ENCODE data around the gene RAB11FIP3.

RAB11FIP3 gene

GRCh38 chr16:526181-527014, 100.9 kb downstream of the RAB11FIP3 start:
- Mint-ChIP-seq H3K27ac (peak overlapping the region; percentile 100), H3K4me3 (peak overlapping the region; percentile 93), H3K4me1 (ENCODE audit: low read depth) (peaks cover 51% of the 10 kb centered on the region), H3K27me3 (no peaks in the 10 kb centered on the region), H3K36me3 (ENCODE audit: low read depth) (peaks cover 60% of the 10 kb centered on the region), H3K9me3 (no peaks in the 10 kb centered on the region)
- no peak for DNase-seq

GRCh38 chr16:527015-527903, 101.8 kb downstream of the RAB11FIP3 start, which contains the start of gene CAPN15:
Gene CAPN15, plus strand, starts transcription at chr16:527712. Its CDS starts 19,127 bp downstream, at chr16:546839.
- DNase-seq: peak; percentile 93
- Mint-ChIP-seq H3K27ac (peak within 1 kb of the TSS; percentile 100), H3K9me3 (no peaks in the 10 kb centered on the region), H3K4me1 (ENCODE audit: low read depth) (peaks cover 53% of the 10 kb centered on the region), H3K36me3 (ENCODE audit: low read depth) (peaks cover 60% of the 10 kb centered on the region), H3K4me3 (peak within 1 kb of the TSS; percentile 95), H3K27me3 (no peaks in the 10 kb centered on the region)

- peaks cover 51% of the 10 kb centered on the region for H3K4me1 Mint-ChIP-seq (ENCODE audit: low read depth)
Observed at GRCh38 chr16:528111-529011, 102.9 kb downstream of the RAB11FIP3 start.

GRCh38 chr16:529012-529575, 103.6 kb downstream of the RAB11FIP3 start:
- Mint-ChIP-seq H3K27ac (peak overlapping the region; percentile 97), H3K27me3 (no peaks in the 10 kb centered on the region), H3K4me1 (ENCODE audit: low read depth) (peaks cover 45% of the 10 kb centered on the region), H3K36me3 (ENCODE audit: low read depth) (peaks cover 52% of the 10 kb centered on the region), H3K9me3 (no peaks in the 10 kb centered on the region), H3K4me3 (peak overlapping the region; percentile 95)
- DNase-seq: peak; percentile 44

More at GRCh38 chr16:528111-529011, 102.9 kb downstream of the RAB11FIP3 start:
- Mint-ChIP-seq H3K27me3 (no peaks in the 10 kb centered on the region), H3K27ac (peak overlapping the region; percentile 97), H3K9me3 (no peaks in the 10 kb centered on the region), H3K36me3 (ENCODE audit: low read depth) (peaks cover 56% of the 10 kb centered on the region), H3K4me3 (peak overlapping the region; percentile 95)
- DNase-seq: peak; percentile 67

- no peak for DNase-seq
- no peaks in the 10 kb centered on the region for H3K9me3 Mint-ChIP-seq
- no peaks in the 10 kb centered on the region for H3K27me3 Mint-ChIP-seq
- H3K27ac Mint-ChIP-seq: peak overlapping the region; percentile 72
- peaks cover 45% of the 10 kb centered on the region for H3K36me3 Mint-ChIP-seq (ENCODE audit: low read depth)
- peak overlapping the region; percentile 95 for H3K4me3 Mint-ChIP-seq
- H3K4me1 Mint-ChIP-seq (ENCODE audit: low read depth): peaks cover 36% of the 10 kb centered on the region
Observed at GRCh38 chr16:530111-530817, 104.8 kb downstream of the RAB11FIP3 start.

GRCh38 chr16:531494-532125, 106.2 kb downstream of the RAB11FIP3 start:
- H3K36me3 Mint-ChIP-seq (ENCODE audit: low read depth): peaks cover 41% of the 10 kb centered on the region
- no peaks in the 10 kb centered on the region for H3K27me3 Mint-ChIP-seq
- peaks cover 25% of the 10 kb centered on the region for H3K4me1 Mint-ChIP-seq (ENCODE audit: low read depth)
- no peak overlapping the region for H3K4me3 Mint-ChIP-seq
- peak overlapping the region; percentile 29 for H3K27ac Mint-ChIP-seq
- no peak for DNase-seq
- no peaks in the 10 kb centered on the region for H3K9me3 Mint-ChIP-seq

- Mint-ChIP-seq H3K27ac (no peak overlapping the region), H3K4me3 (no peak overlapping the region), H3K4me1 (ENCODE audit: low read depth) (peaks cover 24% of the 10 kb centered on the region), H3K9me3 (no peaks in the 10 kb centered on the region), H3K36me3 (ENCODE audit: low read depth) (peaks cover 53% of the 10 kb centered on the region), H3K27me3 (no peaks in the 10 kb centered on the region)
- DNase-seq: no peak
Observed at GRCh38 chr16:533391-534123, 108.1 kb downstream of the RAB11FIP3 start.

GRCh38 chr16:534135-534534, 108.7 kb downstream of the RAB11FIP3 start:
- H3K36me3 Mint-ChIP-seq (ENCODE audit: low read depth): peaks cover 52% of the 10 kb centered on the region

GRCh38 chr16:534856-535445, 109.5 kb downstream of the RAB11FIP3 start:
- Mint-ChIP-seq H3K27ac (no peak overlapping the region), H3K27me3 (no peaks in the 10 kb centered on the region), H3K4me3 (no peak overlapping the region), H3K4me1 (ENCODE audit: low read depth) (peaks cover 13% of the 10 kb centered on the region), H3K9me3 (no peaks in the 10 kb centered on the region), H3K36me3 (ENCODE audit: low read depth) (peaks cover 48% of the 10 kb centered on the region)
- no peak for DNase-seq

More at GRCh38 chr16:534135-534534, 108.7 kb downstream of the RAB11FIP3 start:
- no peaks in the 10 kb centered on the region for H3K27me3 Mint-ChIP-seq
- H3K27ac Mint-ChIP-seq: no peak overlapping the region
- H3K4me3 Mint-ChIP-seq: no peak overlapping the region
- no peak for DNase-seq
- no peaks in the 10 kb centered on the region for H3K9me3 Mint-ChIP-seq
- H3K4me1 Mint-ChIP-seq (ENCODE audit: low read depth): peaks cover 21% of the 10 kb centered on the region

GRCh38 chr16:535446-536405, 110.3 kb downstream of the RAB11FIP3 start:
- Mint-ChIP-seq H3K36me3 (ENCODE audit: low read depth) (peaks cover 42% of the 10 kb centered on the region), H3K27ac (no peak overlapping the region), H3K4me1 (ENCODE audit: low read depth) (peaks cover 7% of the 10 kb centered on the region), H3K27me3 (no peaks in the 10 kb centered on the region), H3K4me3 (no peak overlapping the region), H3K9me3 (no peaks in the 10 kb centered on the region)
- DNase-seq: no peak

- H3K36me3 Mint-ChIP-seq (ENCODE audit: low read depth): peaks cover 41% of the 10 kb centered on the region
- H3K27me3 Mint-ChIP-seq: no peaks in the 10 kb centered on the region
Observed at GRCh38 chr16:536746-537145, 111.3 kb downstream of the RAB11FIP3 start.

More at GRCh38 chr16:536746-537145, 111.3 kb downstream of the RAB11FIP3 start:
- Mint-ChIP-seq H3K4me3 (no peak overlapping the region), H3K27ac (no peak overlapping the region), H3K9me3 (no peaks in the 10 kb centered on the region), H3K4me1 (ENCODE audit: low read depth) (peaks cover 6% of the 10 kb centered on the region)
- no peak for DNase-seq

Data from activated T-cell treated with anti-CD3 and anti-CD28 coated beads, Interleukin-2, amount 50 U/mL, for 24 hours (primary cell).